HEK293T (cell line): ENCODE results near the gene CEP192.

Source experiments
- ELF4 ChIP-seq: fragments of 450-650 bp; IDR thresholded peaks from 2 replicates; pipeline ENCODE4 v1.6.1; 2017; ENCODE audit warnings: antibody characterized with exemption
- LEF1 ChIP-seq: fragments of 450-650 bp; IDR thresholded peaks from 2 replicates; pipeline ENCODE4 v1.6.1; 2017; ENCODE audit warnings: mild to moderate bottlenecking, borderline replicate concordance
- SP1 ChIP-seq: fragments of 450-650 bp; IDR thresholded peaks from 2 replicates; pipeline ENCODE4 v1.6.1; 2017

GRCh38 chr18:13125191-13125590, 134.0 kb downstream of the CEP192 start:
- TF ChIP-seq ELF4 (no peak), SP1 (no peak), LEF1 (no peak)
